GM23248 (cell line): ENCODE data around the gene PLEKHA5.

Source experiments
- EZH2 ChIP-seq: fragments of 200-600 bp; sonication (generic); IDR thresholded peaks from 2 replicates; pipeline ENCODE4 v1.6.1; 2018; ENCODE audit warnings: antibody characterized with exemption, mild to moderate bottlenecking; ENCODE audit not compliant: insufficient read depth, poor library complexity, severe bottlenecking
- EZH2phosphoT487 ChIP-seq: fragments of 200-600 bp; sonication (generic); IDR thresholded peaks from 2 replicates; pipeline ENCODE4 v1.6.1; 2018; ENCODE audit warnings: antibody characterized with exemption, moderate library complexity, mild to moderate bottlenecking, low read depth; ENCODE audit not compliant: insufficient read depth

DNA sequence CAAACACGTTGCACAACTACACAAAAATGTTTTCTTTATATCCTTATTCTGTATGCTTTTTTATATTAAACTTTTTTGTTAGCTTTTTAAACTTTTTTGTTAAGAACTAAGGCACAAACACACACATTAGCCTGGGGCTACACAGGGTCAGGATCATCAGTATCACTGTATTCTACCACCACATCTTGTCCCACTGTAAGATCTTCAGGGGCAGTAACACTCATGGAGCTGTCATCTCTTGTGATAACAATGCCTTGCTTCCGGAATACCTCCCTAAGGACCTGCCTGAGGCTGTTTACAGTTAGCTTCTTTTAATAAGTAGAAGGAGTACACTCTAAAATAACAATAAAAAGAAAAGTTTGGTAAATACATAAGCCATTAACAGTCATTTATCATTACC is 42.2 kb downstream of the PLEKHA5 start:
- no peak for TF ChIP-seq EZH2
- no peak for TF ChIP-seq EZH2phosphoT487
